ENCODE results near the gene ING3.

ING3 gene

GRCh38 chr7:121019018-121019417 lies 68.4 kb downstream of the ING3 start:
- no peak for DNase-seq
- H2AFZ ChIP-seq (ENCODE audit: low read depth, low read length), result no peak overlapping the region
- H3K9me3 ChIP-seq (ENCODE audit: insufficient read depth, low read length, severe bottlenecking), result no peaks in the 10 kb centered on the region
- no peaks in the 10 kb centered on the region for H3K4me1 ChIP-seq (ENCODE audit: insufficient read depth, low read length)
- no peak overlapping the region for H3K27ac ChIP-seq (ENCODE audit: low read length)
- H3K9ac ChIP-seq (ENCODE audit: low read depth, low read length), result no peak overlapping the region
- no peak overlapping the region for H3K4me2 ChIP-seq (ENCODE audit: insufficient read depth, low read length)
- no peaks in the 10 kb centered on the region for H3K36me3 ChIP-seq (ENCODE audit: insufficient read depth, low read length)
- no peak overlapping the region for H3K4me3 ChIP-seq (ENCODE audit: low read depth in 1 of 2, low read length in 2 of 2)
- peaks cover 7% of the 10 kb centered on the region for H3K27me3 ChIP-seq (ENCODE audit: insufficient read depth, low read length, poor library complexity)
- H3K79me2 ChIP-seq (ENCODE audit: insufficient read depth, low read length), result no peaks in the 10 kb centered on the region
- TF ChIP-seq EZH2 (IDR thresholded peaks at IDR 0.05; ENCODE audit: borderline replicate concordance, low read depth, low read length, severe bottlenecking) (no peak), CTCF (IDR thresholded peaks at IDR 0.05; ENCODE audit: borderline replicate concordance, extremely low read depth, low read length, poor library complexity, severe bottlenecking) (no peak)
- no peaks in the 10 kb centered on the region for H4K20me1 ChIP-seq (ENCODE audit: insufficient read depth, low read length)
- ATAC-seq (ENCODE audit: insufficient read depth, low read depth), result no peak

- H2AFZ ChIP-seq (ENCODE audit: low read depth, low read length), result no peak overlapping the region
- no peak for TF ChIP-seq CTCF (IDR thresholded peaks at IDR 0.05; ENCODE audit: borderline replicate concordance, extremely low read depth, low read length, poor library complexity, severe bottlenecking)
- TF ChIP-seq EZH2 (IDR thresholded peaks at IDR 0.05; ENCODE audit: borderline replicate concordance, low read depth, low read length, severe bottlenecking), result no peak
- no peak overlapping the region for H3K27ac ChIP-seq (ENCODE audit: low read length)
- H3K4me1 ChIP-seq (ENCODE audit: insufficient read depth, low read length), result no peaks in the 10 kb centered on the region
- no peaks in the 10 kb centered on the region for H4K20me1 ChIP-seq (ENCODE audit: insufficient read depth, low read length)
- H3K9ac ChIP-seq (ENCODE audit: low read depth, low read length), result no peak overlapping the region
- no peaks in the 10 kb centered on the region for H3K79me2 ChIP-seq (ENCODE audit: insufficient read depth, low read length)
- no peak overlapping the region for H3K4me3 ChIP-seq (ENCODE audit: low read depth in 1 of 2, low read length in 2 of 2)
- no peaks in the 10 kb centered on the region for H3K36me3 ChIP-seq (ENCODE audit: insufficient read depth, low read length)
- H3K9me3 ChIP-seq (ENCODE audit: insufficient read depth, low read length, severe bottlenecking), result no peaks in the 10 kb centered on the region
- no peak overlapping the region for H3K4me2 ChIP-seq (ENCODE audit: insufficient read depth, low read length)
- no peak for ATAC-seq (ENCODE audit: insufficient read depth, low read depth)
- H3K27me3 ChIP-seq (ENCODE audit: insufficient read depth, low read length, poor library complexity), result peaks cover 7% of the 10 kb centered on the region
- DNase-seq, result no peak
These were observed 69.8 kb downstream of the ING3 start for GRCh38 chr7:121020249-121020988.

GRCh38 chr7:121020989-121021969 lies 70.7 kb downstream of the ING3 start:
- Histone ChIP-seq H4K20me1 (ENCODE audit: insufficient read depth, low read length) (no peaks in the 10 kb centered on the region), H3K4me3 (ENCODE audit: low read depth in 1 of 2, low read length in 2 of 2) (no peak overlapping the region), H2AFZ (ENCODE audit: low read depth, low read length) (no peak overlapping the region), H3K79me2 (ENCODE audit: insufficient read depth, low read length) (no peaks in the 10 kb centered on the region), H3K4me1 (ENCODE audit: insufficient read depth, low read length) (no peaks in the 10 kb centered on the region), H3K4me2 (ENCODE audit: insufficient read depth, low read length) (no peak overlapping the region), H3K27ac (ENCODE audit: low read length) (no peak overlapping the region), H3K36me3 (ENCODE audit: insufficient read depth, low read length) (no peaks in the 10 kb centered on the region), H3K9me3 (ENCODE audit: insufficient read depth, low read length, severe bottlenecking) (no peaks in the 10 kb centered on the region), H3K9ac (ENCODE audit: low read depth, low read length) (no peak overlapping the region), H3K27me3 (ENCODE audit: insufficient read depth, low read length, poor library complexity) (peaks cover 4% of the 10 kb centered on the region)
- no peak for ATAC-seq (ENCODE audit: insufficient read depth, low read depth)
- DNase-seq, result no peak
- no peak for TF ChIP-seq EZH2 (IDR thresholded peaks at IDR 0.05; ENCODE audit: borderline replicate concordance, low read depth, low read length, severe bottlenecking)
- no peak for TF ChIP-seq CTCF (IDR thresholded peaks at IDR 0.05; ENCODE audit: borderline replicate concordance, extremely low read depth, low read length, poor library complexity, severe bottlenecking)
